NCI-H2227 (cell line): ENCODE measurements around the gene KATNB1.

Source experiments
- DNase-seq: peaks from one replicate; lab custom pipeline; 2025; ENCODE audit not compliant: unreplicated experiment; lab: John Stamatoyannopoulos, UW

KATNB1 gene

DNA sequence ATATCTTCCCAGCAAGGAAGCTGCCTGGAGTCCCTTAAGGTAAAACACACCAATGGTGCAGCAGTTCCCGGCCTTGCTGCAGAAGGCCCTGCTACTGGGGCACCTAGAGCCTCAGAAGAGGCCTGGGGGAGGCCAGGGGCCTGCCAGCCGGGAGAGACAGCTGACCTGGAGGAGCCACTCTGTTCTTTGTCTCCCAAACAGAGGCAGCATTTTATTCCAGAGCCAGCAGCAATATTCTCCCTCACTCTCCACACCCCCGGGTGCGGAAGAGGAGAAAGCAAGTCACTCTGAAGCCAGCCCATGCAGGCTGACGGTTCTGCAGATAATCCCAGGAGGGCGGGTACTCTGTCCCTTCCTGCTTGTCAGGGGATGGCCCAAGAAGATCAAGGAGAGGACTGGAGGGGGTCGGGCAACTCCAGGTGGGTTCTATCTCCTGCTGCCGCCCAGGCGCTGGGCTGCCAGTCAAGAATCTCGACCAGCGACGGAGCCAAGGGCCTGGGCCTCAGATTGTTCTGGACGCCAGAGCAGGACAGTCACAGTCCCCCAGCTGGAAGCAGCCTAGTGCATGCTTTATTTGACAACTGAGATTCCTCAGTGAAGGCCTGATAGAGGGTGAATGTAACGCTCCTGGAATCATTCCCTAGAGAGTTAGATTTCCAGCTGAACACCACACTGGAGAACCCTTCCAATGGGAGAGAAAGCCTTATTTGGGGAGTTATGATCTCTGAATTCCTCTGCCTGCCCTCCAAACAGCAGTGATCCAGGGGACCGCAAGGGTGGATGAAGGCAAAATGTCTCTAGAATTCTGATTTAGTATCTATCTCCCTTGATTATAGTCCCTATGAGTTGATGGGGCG is 67.8 kb downstream of the KATNB1 start:
- no peak for DNase-seq

DNA sequence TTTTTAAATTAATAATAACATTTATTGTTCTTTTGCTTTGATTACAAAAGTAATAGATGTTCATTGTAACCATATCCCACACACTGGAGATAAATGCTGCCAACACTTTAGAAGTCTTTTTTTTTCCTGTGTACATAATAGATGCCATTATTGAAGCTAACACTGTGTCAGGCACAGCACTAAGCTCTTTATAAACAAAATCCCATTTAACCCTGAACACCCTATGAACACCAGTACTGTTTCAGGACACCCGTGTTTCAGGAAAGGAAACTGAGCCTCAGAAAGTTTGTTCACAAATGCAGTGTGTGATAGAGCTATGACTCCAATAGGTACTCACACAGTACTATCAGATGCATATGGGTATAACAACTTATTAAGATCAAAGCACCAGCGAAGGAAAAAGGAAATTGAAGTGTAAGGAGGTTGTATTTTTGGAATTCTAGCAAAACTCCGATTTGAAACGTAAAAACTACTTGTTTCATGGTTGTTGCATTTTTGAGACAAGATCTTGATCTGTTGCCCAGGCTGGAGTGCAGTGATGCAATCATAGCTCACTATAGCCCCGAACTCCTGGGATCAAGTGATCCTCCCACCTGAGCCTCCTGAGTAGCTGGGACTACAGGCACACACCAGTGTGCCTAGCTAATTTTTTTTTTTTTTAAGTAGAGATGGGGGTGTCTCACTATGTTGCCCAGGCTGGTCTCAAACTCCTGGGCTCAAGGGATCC is 68.7 kb downstream of the KATNB1 start:
- DNase-seq, result no peak

DNA sequence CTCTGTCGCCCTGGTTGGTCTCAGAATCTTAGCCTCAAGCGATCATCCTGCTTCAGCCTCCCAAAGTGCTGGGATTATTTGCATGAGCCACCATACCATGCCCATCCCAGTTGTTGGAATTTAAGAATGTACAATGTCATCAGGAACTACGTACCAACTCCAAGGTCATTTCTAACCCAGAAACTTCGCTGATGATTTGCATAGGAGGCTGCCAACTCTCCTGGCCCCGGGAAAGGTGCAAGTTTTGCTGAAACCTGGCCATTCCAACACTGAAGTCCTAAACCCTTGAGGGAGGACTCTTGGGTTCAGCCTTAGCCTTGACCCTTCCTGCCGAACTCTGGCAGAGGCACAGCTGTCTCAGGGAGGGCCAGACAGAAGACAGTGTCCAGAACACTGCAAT is 69.6 kb downstream of the KATNB1 start:
- no peak for DNase-seq
